GM18951 (cell line): ENCODE data around the gene MEGF11.
A peak's percentile ranks its signal among the peaks of the same experiment; 100 is the strongest.

Source experiments
- POLR2A ChIP-seq: IDR thresholded peaks from 4 replicates; pipeline ENCODE4 v1.6.1; 2011; ENCODE audit warnings: mild to moderate bottlenecking; ENCODE audit not compliant: insufficient read length, insufficient read depth; ENCODE audit errors: extremely low read depth
- in situ Hi-C: fragments of 300-500 bp; cut with MboI; formaldehyde crosslinking; loops from one replicate; pipeline ENCODE4 v1.12.0; 2022; ENCODE audit warnings: low sequenced_read_pairs, mixed read lengths, inconsistent platforms; ENCODE audit not compliant: unreplicated experiment

MEGF11 gene

GRCh38 chr15:65903296-65904073 lies 350.1 kb downstream of the MEGF11 start:
- in situ Hi-C loops: no loop called here
- no peak for TF ChIP-seq POLR2A

DNA sequence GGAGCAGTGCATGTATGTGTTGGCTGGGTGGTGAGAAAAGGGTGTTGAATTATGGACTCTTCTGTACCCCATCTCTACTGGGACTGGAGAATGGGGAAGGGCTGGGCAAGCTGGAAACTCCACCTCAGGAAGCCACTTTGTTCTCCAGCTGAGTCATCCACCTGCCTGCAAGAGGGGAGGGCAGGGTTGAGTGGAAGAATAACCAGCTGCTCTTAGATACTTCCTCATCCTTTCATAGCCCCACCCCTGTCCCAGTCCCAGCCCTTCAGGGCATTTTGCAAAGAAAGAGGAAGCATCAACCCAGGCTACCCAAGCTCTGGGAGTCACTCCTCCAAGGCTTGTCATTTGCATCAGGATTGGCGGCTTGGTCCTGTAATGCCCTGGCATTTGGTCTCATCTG lies 351.2 kb downstream of the MEGF11 start:
- peak; percentile 11 for TF ChIP-seq POLR2A
- in situ Hi-C loops: no loop called here

GRCh38 chr15:65901836-65902235 lies 351.7 kb downstream of the MEGF11 start:
- in situ Hi-C loops: no loop called here
- TF ChIP-seq POLR2A: no peak

GRCh38 chr15:65901336-65901735 lies 352.2 kb downstream of the MEGF11 start:
- in situ Hi-C loops: no loop called here
- TF ChIP-seq POLR2A: no peak

DNA sequence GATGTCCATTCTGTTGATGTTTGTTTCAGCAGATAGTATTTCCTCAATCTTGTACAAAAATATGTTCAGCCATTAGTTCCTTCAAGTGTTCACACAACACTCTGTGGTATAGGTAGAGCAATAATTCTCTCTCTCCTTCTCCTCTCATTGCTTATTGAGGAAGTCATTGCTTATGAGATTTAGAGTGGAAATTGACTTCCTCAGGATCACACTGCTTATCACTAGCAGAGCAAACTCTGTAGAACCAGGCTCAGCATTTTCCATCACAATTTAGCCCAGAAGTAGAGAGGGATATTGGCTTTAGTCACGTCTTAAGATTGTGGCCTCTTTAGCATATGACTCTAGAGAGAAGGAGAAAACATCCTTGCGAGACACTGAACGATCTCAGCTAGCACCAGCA lies 353.1 kb downstream of the MEGF11 start:
- no peak for TF ChIP-seq POLR2A

GRCh38 chr15:65896236-65896635 lies 357.3 kb downstream of the MEGF11 start:
- no peak for TF ChIP-seq POLR2A
- in situ Hi-C loops: no loop called here

More for the DNA sequence above, 353.1 kb downstream of the MEGF11 start:
- in situ Hi-C loops: no loop called here

DNA sequence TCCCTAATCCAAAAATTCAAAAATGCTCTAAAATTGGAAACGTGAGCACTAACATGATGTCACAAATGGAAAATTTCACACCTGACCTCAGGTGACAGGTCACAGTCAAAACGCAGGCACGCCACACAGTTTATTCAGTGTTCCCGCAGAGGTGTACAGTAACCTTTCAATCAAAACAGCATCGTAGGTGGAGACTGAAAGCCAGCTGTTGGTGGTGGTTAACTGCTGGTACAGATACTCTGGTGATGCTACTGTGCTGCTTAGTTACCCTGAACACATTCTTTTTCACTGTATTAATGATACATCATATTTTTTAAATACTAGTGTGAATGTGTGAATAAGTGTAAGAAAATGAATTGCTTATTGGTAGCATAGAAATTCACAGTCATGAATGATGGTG lies 360.5 kb downstream of the MEGF11 start:
- in situ Hi-C loops: no loop called here
- no peak for TF ChIP-seq POLR2A

DNA sequence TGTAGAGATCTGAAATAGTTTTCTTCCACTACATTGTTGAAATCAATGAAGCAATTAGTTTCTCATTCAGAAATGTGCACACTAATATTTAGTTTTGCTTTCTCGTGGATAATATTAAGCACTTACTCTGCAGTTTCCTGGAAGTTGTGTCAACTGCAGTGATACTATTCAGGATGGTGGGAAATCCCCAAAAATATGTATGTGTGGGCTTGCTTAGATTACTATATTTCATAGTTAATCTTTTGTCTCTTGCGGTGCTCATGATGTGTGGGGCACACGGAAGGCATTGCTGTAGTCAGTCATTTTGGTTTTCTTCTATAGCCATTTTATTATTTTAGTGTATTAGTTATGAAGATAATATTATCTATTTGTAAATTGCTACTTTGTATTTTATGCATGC lies 364.6 kb downstream of the MEGF11 start:
- no peak for TF ChIP-seq POLR2A
- in situ Hi-C loops: no loop called here

DNA sequence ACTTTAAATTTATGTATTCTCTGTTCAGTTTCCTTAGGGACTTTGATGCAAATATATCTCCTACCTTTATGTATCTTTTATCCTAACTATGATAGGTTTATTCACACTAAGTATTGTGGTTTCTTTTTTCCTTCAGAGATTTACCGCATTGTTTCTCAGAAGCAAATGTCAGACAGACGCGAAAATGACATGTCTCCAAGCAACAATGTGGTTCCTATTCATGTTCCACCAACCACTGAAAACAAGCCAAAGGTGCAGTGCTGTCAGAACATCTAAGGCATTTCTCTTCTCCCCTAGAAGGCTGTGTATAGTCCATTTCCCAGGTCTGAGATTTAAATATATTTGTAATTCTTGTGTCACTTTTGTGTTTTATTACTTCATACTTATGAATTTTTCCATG lies 366.0 kb downstream of the MEGF11 start:
- TF ChIP-seq POLR2A: no peak
- in situ Hi-C loops: no loop called here

DNA sequence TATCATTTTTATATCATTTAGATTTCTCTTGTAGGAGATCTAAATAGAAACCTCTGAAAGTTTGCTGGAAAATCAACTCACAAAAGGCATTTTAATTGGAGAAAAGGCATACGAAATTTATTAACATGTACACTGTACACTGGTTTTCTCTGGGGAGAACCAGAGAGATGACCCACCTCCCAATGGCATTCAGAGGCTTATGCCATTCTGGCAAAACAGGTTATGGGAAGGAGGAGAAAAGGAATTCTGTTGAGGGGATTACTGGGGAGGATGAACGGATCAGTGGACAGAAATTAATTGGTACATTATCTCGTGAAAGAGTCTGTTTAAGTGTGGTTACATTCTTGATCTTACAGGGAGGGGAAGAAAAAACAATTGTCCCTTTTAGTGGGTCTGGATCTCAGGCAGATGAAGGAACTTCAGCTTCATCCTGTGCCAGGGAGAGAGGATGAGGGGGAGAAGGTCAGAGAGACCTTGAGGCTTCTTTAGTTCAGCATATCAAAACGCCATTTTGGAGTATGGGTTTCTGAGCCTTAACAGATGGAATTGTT lies 367.8 kb downstream of the MEGF11 start:
- no peak for TF ChIP-seq POLR2A
- in situ Hi-C loops: no loop called here

- TF ChIP-seq POLR2A: no peak
- in situ Hi-C loops: no loop called here
These were observed 369.0 kb downstream of the MEGF11 start for GRCh38 chr15:65884511-65884910.

DNA sequence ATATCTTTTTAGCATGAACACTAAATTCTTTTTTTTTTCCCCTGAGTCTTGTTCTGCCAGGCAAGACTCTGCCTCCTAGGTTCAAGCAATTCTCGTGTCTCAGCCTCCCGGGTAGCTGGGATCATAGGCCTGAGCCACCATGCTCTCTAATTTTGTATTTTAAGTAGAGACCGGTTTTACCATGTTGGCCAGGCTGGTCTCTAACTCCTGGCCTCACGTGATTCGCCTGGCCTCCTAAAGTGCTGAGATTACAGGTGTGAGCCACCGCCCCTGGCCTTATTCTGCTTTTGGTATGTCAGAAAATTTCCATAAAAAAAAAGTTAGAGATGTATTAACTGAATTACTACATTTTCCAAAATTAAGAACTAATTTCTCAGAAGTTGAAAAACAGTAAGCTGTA lies 370.0 kb downstream of the MEGF11 start:
- TF ChIP-seq POLR2A: no peak
- in situ Hi-C loops: no loop called here

GRCh38 chr15:65881766-65882434 lies 371.6 kb downstream of the MEGF11 start:
- no peak for TF ChIP-seq POLR2A
- in situ Hi-C loops: no loop called here

- TF ChIP-seq POLR2A: no peak
These were observed 375.8 kb downstream of the MEGF11 start for GRCh38 chr15:65877749-65878148.

More at GRCh38 chr15:65877749-65878148, 375.8 kb downstream of the MEGF11 start:
- in situ Hi-C loops: no loop called here
